Endodermal cell (in vitro differentiated cells): ENCODE data around the gene LRRK1. TPM values are rescaled to one million over a fixed set of nuclear protein-coding genes. Genes with fewer than 3 reads are reported as not detected.

ENCODE experiments used
- DNase-seq: peaks from one replicate; pipeline ENCODE4 v3.0.0-alpha.2; 2017
- H3K27ac ChIP-seq: 2 replicates; pipeline ENCODE4 v1.5.1; 2013; ENCODE audit warnings: mild to moderate bottlenecking, low read depth, low read length, moderate library complexity
- H3K27me3 ChIP-seq: 2 replicates; pipeline ENCODE4 v1.6.1; 2013; ENCODE audit warnings: mild to moderate bottlenecking, low read length, moderate library complexity; ENCODE audit not compliant: insufficient read depth, control insufficient read depth, poor library complexity, severe bottlenecking
- H3K36me3 ChIP-seq: 2 replicates; pipeline ENCODE4 v1.7.0; 2013; ENCODE audit warnings: mild to moderate bottlenecking, low read length, moderate library complexity; ENCODE audit not compliant: control insufficient read depth, insufficient read depth
- H3K4me1 ChIP-seq: one replicate; pipeline ENCODE4 v1.7.0; 2013; ENCODE audit warnings: low read length; ENCODE audit not compliant: control insufficient read depth, insufficient read depth
- H3K4me3 ChIP-seq: 2 replicates; pipeline ENCODE4 v1.5.1; 2013; ENCODE audit warnings: mild to moderate bottlenecking, low read length, moderate library complexity
- H3K9ac ChIP-seq: 2 replicates; pipeline ENCODE4 v1.6.1; 2013; ENCODE audit warnings: mild to moderate bottlenecking, low read length, moderate library complexity; ENCODE audit not compliant: poor library complexity, severe bottlenecking; ENCODE audit errors: extremely low read depth
- H3K9me3 ChIP-seq: 2 replicates; pipeline ENCODE4 v1.6.1; 2013; ENCODE audit warnings: mild to moderate bottlenecking, low read length, moderate library complexity; ENCODE audit not compliant: control insufficient read depth
- H3K27ac Mint-ChIP-seq: 2 replicates; pipeline ENCODE4 v1.8.0; 2020; ENCODE audit warnings: mixed read lengths
- H3K27me3 Mint-ChIP-seq: 2 replicates; pipeline ENCODE4 v1.8.0; 2021; ENCODE audit warnings: mild to moderate bottlenecking, mixed read lengths; ENCODE audit not compliant: insufficient read depth
- H3K36me3 Mint-ChIP-seq: 2 replicates; pipeline ENCODE4 v1.8.0; 2020; ENCODE audit warnings: low read depth, mixed read lengths
- H3K4me1 Mint-ChIP-seq: 2 replicates; pipeline ENCODE4 v1.8.0; 2020; ENCODE audit warnings: mixed read lengths
- H3K4me3 Mint-ChIP-seq: 2 replicates; pipeline ENCODE4 v1.8.0; 2020; ENCODE audit warnings: mild to moderate bottlenecking, moderate library complexity, mixed read lengths
- H3K9me3 Mint-ChIP-seq: 2 replicates; pipeline ENCODE4 v1.8.0; 2020; ENCODE audit warnings: mild to moderate bottlenecking, mixed read lengths
- CTCF ChIP-seq: fragments of 200-600 bp; sonication (generic); conservative IDR thresholded peaks from 2 replicates; pipeline ENCODE4 v1.5.0; 2021; ENCODE audit warnings: antibody characterized with exemption, mild to moderate bottlenecking
- WGBS, 2 experiments: methylation state at CpG; one replicate each; pipeline versions ENCODE4 v1.1.5 to v1.1.7; 2013; ENCODE audit warnings: missing lambda C conversion rate in 2 of 2, mixed read lengths in 1 of 2; ENCODE audit not compliant: insufficient coverage in 1 of 2, insufficient read length in 1 of 2; 5-methylcytosine and 5-hydroxymethylcytosine counted together
- total RNA-seq, 2 donors: library from RNA; stranded (reverse); fragmentation: NEBNext Ultra II Directional in 1 of 2; extraction: Animal tissue kit (Norgen Biotek cat#: 25700) in 1 of 2; gene quantifications; 2 replicates in 1 of 2; 3 replicates in 1 of 2; pipeline ENCODE4 v1.2.1, GENCODE V29; 2021

LRRK1 gene
- total RNA-seq, 2 donors from 2014 or later: 2.7 to 5.1 TPM

GRCh38 chr15:101031213-101031612 is 112.1 kb downstream of the LRRK1 start:
- Histone ChIP-seq H3K27me3 (no peaks in the 10 kb centered on the region), H3K9ac (no peak overlapping the region), H3K9me3 (peaks cover 9% of the 10 kb centered on the region), H3K27ac (no peak overlapping the region), H3K4me3 (no peak overlapping the region), H3K4me1 (no peaks in the 10 kb centered on the region), H3K36me3 (no peaks in the 10 kb centered on the region)
- TF ChIP-seq CTCF: no peak
- 88 to 96% methylated on average over 8 of the region's 8 CpGs for WGBS, 2 experiments
- DNase-seq: peak; percentile 17
- H3K4me1 Mint-ChIP-seq: no peaks in the 10 kb centered on the region
- no peak overlapping the region for H3K27ac Mint-ChIP-seq
- H3K27me3 Mint-ChIP-seq: peaks cover 2% of the 10 kb centered on the region
- H3K4me3 Mint-ChIP-seq: no peak overlapping the region
- H3K9me3 Mint-ChIP-seq: peaks cover 5% of the 10 kb centered on the region
- no peaks in the 10 kb centered on the region for H3K36me3 Mint-ChIP-seq

- Mint-ChIP-seq H3K27me3 (no peaks in the 10 kb centered on the region), H3K9me3 (peaks cover 5% of the 10 kb centered on the region), H3K36me3 (no peaks in the 10 kb centered on the region), H3K4me1 (no peaks in the 10 kb centered on the region), H3K4me3 (no peak overlapping the region), H3K27ac (no peak overlapping the region)
- no peak overlapping the region for H3K4me3 ChIP-seq
- peaks cover 9% of the 10 kb centered on the region for H3K9me3 ChIP-seq
- H3K27ac ChIP-seq: no peak overlapping the region
- no peak for TF ChIP-seq CTCF
- no peaks in the 10 kb centered on the region for H3K36me3 ChIP-seq
- no peaks in the 10 kb centered on the region for H3K4me1 ChIP-seq
- WGBS, 2 experiments: 100% methylated on average over 1 of the region's 3 CpGs; no CpG with 5 or more reads in 1 of the 2 experiments
- no peaks in the 10 kb centered on the region for H3K27me3 ChIP-seq
- H3K9ac ChIP-seq: no peak overlapping the region
- no peak for DNase-seq
Measured at GRCh38 chr15:101033801-101034200, 114.6 kb downstream of the LRRK1 start.

GRCh38 chr15:101035611-101036010 is 116.5 kb downstream of the LRRK1 start:
- Histone ChIP-seq H3K9me3 (peaks cover 9% of the 10 kb centered on the region), H3K27me3 (no peaks in the 10 kb centered on the region), H3K27ac (no peak overlapping the region), H3K36me3 (no peaks in the 10 kb centered on the region), H3K4me3 (no peak overlapping the region), H3K4me1 (no peaks in the 10 kb centered on the region), H3K9ac (no peak overlapping the region)
- TF ChIP-seq CTCF: no peak
- Mint-ChIP-seq H3K4me1 (no peaks in the 10 kb centered on the region), H3K9me3 (peaks cover 5% of the 10 kb centered on the region), H3K27ac (no peak overlapping the region), H3K27me3 (no peaks in the 10 kb centered on the region), H3K36me3 (no peaks in the 10 kb centered on the region), H3K4me3 (no peak overlapping the region)
- DNase-seq: no peak
